HG03521 (cell line): ENCODE data around the gene COL23A1.

Experiments
- ATAC-seq: cut with Tn5 transposase; IDR thresholded peaks from one replicate; pipeline ENCODE4 v1.9.1; 2021; ENCODE audit warnings: mild to moderate bottlenecking, moderate library complexity; ENCODE audit not compliant: unreplicated experiment

COL23A1 gene

DNA sequence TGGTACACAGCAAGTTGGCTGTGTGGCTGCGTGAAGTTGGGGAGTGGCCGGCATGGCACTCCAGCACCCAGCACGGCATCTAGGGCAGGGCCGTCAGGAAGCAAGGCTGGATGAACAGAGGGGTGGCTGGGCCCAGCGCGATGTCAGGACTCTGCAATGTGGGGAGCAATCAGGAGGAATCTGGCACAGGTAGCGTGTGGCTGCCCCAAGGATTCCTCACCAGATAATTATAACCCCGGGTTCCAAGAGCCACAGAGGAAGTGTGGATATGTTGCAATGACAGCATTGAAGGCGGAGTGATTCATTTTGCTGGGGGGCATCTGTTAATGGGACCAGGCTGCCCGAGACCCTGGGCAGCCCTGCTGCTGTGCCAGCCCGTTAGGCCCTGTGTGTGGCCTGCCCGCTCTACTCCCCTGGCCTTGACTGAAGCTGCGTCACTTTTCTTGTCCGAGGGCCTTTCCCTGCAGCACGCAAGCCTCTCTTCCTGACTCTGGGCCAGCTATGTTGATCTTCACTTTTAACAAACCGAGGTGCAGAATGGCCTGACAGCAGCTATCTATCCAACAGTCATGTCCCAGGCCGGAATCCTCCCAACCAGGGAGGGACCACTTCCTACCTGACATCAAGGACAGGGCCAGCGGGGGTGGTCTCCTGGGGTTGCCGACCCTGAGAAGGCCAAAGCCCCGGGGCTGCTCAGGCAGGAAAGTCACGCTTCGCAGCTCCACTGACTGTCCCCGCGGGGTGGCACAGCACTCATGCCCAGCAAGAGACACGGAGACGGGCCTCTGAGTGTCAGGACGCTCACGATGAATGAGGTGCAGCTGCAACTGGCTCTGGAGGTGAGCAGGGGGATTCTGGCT lies 239.6 kb downstream of the COL23A1 start:
- no peak for ATAC-seq

DNA sequence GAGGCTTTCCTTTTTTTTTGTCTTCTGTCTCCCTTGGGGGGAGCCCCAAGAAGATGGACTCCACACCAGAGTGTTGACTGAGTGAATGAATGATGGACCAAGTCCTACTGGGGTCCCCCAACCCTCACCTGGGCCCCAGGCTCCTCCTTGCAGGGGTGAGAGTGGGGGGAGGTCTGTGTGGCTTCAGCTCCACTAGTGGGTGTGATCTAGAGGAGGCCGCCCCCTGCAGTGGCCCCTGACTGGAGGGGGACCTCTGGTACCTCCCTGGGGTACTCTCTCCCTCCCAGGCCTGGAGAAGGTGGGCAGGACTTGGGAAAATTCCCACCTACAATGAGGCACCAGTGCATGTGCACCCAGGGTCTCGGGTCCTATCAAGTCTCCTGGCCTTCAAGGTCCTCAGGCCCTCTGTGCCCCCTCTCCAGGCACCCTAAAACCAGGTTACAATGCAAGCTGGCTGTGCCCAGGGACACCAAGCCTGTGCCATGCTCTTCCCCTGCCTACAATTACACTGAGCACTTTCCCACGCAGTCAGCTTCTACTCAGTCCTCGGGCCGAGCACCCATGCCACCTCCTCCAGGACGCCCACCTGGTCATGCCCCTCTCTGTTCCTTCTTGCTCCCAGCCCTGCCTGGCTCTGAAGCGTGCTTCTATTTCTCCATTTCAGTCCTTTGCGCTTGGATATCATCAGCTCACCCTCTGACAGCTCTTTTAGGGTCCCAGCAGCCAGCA lies 240.4 kb downstream of the COL23A1 start:
- ATAC-seq, result no peak

DNA sequence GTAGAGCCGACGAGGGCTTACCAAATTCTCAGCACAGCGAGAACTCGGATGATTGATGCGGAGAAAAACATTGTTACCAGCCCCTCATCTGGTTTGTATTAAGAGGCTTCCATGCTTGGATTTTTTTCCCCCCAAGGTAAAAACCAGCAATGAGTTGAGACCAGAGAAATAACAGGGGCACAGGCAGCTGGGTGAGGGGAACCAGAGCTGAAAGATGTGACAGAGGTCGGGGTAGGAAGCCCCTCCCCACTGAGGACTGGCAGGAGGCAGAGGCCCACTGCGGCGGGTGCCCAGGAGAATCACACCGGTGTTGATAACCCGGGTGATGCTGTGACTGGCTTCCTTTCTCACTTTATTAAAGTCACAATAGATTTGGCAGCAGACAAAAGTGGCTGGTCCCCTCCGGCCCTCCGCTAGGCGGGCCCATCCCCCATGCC lies 241.1 kb downstream of the COL23A1 start:
- ATAC-seq, result no peak

DNA sequence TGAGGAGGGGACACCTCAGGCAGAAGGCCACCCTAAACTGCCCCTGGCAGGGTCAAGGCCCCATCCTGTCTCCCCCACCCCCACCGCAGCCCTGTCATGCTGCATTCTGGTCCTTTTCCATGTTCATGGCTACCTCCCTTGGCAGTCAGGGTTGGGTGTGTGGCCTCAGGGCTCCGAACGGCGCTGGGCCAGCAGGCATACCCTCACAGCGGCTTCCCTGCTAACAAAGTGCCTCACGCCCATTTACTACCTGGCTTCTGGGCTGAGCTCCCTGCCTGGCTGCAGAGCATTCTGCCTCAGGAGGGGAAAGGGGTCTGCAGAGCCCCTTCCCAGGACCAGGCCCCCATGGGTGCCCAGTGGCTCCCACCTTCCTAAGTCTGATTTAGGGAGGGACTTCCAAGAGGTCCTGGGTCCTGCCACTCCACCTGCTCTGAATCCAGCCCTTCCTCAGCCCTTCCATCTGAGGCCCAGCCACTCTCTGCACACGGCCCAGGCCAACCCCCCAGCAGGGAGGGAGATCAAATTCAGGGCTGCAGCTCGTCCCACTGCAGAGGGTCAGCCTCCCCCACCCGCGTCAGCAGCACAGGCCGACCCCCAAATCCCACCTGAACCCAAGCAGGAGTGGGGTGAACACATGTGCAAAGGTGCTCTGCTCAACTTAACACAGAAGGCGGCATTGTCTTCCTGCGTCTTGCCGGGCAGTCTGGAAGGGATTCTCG lies 241.7 kb downstream of the COL23A1 start:
- no peak for ATAC-seq

DNA sequence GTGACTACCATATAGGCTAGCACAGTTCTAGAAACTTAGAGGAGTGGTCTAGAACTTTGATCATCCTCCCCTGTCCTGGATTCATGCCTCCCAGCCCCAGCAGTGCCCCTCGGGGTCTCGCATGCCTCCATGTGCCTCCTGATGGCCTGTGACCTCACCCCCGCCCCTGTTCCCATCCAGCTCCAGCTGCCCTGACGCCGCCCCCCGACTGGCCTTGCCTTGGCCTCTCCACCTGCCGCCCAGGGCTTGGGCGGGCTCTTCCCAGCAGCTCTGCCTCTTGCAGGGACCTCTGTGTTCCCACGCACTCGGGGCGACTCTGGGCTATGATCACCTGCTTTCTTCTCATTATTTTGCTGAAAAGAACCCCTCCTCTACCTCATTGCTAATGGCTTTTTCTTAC lies 242.2 kb downstream of the COL23A1 start:
- no peak for ATAC-seq

DNA sequence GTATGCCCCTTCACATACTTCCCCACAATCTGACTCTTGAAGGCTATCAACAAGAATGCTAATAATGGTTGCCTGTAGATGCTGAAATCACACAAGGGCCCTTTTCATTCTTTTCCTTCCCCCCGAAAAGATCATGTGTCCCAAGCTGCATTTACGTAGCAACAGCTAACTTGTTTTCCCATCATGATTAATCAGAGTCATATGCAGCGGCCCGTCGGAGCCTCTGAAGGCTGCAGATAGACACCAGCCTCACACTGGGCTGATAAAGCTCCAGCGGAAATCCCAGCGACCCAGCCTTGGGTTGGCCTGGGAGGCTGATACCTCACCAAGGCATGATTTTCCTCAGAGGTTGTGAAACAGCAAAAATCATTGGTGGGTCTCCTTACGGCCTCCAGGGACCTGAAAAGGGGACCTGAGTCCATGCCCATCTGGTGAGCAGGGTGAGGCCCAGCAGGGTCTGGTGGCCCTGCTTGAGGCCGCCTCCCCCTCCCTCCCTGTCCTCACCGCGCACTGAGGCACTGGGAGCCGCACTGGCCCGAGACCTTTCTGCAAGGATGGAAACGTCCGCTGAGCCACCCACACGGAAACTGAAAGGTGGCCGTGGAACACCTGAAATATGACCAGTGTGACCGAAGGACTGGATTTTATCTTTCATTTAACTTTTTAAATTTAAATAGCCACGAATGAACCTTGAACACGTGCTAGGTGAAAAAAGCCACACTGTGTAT lies 243.4 kb downstream of the COL23A1 start:
- no peak for ATAC-seq

DNA sequence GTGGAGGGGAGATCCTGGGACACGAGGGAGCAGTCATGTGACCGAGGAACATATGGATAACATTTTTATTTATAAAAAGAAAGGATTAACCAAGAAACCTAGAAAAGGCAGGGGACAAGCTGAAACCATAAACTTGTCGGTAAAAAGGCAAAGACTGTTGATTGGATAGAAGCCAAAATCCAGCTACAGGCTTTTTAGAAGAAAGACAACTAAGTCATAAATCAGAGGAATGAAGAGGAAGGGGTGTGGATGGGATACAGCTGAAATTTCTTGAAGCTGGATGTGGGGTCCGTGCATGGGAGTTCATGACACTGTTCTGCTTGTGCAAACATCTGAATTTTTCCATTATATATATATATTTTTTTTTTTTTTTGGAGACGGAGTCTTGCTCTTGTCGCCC lies 246.9 kb downstream of the COL23A1 start:
- no peak for ATAC-seq

DNA sequence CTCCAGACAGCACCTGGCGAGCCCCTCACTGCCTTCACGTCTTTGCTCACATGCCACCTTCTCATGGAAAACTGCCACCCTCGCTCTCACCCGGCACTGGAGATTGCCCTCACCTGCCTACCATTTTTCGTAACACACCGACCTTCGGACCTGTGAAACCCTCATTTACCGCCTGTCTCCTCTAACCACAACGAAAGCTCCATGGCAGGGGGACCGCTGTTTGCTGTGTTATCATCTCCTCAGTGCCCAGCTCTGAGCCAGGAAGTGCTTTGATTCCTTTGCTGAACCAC lies 248.4 kb downstream of the COL23A1 start:
- ATAC-seq, result no peak

DNA sequence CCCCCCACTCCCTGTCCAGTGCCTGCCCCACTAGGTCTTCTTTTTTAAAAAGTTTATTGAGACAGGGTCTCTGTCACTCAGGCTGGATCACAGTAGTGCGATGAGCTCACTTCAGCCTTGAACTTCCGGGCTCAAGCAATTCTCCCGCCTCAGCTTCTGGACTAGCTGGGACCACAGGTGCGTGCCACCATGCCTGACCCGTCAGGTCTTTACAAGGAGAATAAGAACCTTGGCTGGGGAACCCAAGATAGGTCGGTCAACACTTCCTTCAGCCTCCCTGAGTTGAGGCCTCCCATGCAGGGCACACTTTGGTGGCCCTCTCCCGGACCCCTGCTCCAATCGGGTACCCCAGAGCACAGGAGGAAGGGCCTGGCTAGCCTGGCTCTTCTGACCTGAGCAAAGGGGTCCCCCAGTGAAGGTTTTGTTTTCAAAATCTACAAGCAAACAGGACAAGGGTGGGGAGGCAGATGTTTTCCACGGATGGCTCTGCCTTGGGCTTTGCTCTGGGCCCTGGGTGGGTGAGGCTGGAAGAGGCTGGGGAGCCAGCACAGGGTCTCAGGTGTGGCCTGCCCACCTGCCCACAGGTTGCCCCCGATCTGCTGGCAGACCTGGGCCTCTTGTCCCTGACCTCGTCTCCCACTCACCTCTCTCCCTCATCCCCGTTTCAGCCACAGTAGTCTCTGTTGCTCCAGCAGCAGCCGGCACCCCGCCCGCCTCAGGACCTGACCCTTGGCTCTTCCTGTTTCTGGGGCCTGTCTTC lies 248.9 kb downstream of the COL23A1 start:
- no peak for ATAC-seq

DNA sequence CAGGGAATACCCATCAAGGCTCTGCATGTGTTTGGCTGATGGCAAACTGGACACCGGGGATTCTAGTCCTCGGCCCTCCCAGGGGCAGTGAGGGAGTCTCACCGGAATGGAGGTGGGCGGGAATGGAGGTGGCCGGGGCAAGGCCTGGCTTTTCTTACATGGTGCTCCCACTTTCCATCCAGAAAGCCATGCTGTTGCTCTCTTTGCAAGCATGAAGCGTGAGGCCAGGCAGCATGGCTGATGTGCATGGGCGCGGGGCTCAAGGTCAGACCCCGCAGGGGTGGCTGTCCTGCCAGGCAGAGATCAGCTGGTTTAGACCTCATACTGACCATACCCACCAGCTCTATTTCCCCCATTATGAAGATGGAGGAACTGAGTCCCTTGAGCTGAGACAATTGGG lies 249.6 kb downstream of the COL23A1 start:
- no peak for ATAC-seq

DNA sequence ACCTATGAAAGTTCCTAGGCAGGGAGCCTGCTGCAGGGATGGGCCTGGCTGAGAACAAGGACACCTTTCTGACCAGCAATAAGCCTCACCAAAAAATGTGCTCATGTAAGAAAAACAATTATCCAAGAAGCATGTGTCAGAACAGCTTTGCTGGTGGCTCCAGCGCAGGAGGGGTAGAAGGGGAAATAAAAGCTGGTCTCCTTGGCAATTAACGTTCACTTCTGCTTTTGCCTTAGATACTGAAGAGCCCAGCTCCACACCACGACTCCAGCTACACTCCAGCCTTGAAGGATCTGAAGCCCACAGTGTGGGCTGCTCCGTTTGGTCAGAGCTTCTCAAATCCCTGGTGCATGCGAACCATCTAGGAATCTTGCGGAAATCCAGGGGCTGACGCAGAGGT lies 250.0 kb downstream of the COL23A1 start:
- no peak for ATAC-seq

DNA sequence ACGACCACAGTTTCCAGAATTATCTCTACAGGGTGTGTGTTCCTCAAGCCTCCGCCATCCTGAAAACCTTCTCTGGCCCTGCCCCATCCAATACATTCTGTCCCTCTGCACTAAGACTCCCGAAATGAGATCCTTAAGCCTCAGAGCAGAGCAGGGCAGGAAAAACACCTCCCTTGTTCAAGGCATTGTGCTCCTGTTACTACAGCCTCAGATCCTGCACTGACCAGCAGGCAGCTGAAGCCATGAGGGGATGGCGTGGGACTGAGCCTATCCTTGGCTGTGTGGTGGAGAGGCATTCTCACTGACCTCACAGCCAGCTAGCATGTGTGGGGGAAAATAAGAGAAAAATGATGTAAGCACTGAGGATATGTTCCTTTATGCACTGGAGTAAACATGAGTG lies 250.9 kb downstream of the COL23A1 start:
- no peak for ATAC-seq

DNA sequence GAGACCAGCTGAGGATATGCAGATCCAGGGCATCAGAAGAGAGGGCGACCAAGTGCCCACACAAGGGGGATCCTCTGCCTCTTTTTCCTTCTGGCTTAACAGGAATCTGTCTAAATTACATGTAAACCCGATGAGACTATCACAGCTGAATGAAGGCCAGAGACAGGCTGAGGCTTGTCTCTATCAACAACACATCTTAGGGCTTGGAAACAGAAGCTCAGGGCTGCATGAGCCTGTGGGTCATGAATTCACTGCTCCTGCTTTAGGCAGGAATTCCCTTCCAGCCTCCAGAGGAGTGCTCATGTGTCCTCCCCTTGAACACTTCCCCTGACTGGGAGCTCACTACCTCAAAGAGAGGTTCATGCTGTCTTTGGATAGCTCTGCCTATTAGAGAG lies 251.4 kb downstream of the COL23A1 start:
- no peak for ATAC-seq

DNA sequence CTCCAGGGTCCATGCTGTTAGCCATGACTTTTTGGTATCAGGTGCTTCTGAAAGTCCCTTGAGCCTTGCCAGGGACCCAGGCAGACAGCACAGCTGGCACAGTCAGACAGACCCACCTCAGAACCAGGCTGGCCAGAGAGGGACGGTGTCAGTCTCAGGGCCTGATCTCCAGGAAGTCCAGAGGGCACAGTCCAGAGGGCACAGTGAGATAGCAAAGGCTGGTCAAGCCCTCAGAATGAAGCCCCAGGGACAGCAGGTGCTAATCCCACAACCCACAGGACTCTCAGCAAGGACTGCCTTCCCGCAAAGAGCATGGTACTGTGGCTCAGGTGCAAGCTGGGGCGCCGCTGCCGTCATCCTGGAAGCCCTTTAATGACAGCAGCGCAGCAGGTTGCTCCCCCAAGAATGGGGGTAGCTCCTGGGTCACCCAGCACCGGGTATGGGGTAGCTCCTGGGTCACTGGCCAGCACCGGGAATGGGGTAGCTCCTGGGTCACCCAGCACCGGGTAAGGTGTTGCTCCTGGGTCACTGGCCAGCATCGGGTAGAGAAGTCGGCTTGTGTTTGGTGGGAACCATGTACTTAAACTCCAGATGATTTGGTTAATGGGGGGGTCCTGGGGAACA lies 252.0 kb downstream of the COL23A1 start:
- ATAC-seq, result no peak

DNA sequence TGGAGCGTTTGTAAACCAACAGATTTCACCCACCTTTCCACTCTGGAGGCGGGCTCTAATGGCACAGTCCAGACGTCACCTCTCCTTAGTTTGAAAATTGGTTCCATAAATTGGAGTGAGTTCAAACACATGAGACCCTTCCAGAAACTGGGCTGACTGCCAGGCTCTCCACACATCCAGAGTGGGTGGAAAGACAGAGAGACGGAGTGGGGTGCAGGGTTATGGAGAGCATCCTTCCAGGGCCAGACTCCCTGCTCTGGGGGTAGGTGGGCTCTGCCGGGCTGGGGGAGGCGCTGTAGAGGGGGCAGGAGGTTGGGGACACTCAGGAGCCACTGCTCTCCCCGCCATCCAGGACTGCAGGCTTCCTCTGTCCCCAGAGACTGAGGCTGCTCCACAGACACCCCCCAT lies 252.9 kb downstream of the COL23A1 start:
- no peak for ATAC-seq

DNA sequence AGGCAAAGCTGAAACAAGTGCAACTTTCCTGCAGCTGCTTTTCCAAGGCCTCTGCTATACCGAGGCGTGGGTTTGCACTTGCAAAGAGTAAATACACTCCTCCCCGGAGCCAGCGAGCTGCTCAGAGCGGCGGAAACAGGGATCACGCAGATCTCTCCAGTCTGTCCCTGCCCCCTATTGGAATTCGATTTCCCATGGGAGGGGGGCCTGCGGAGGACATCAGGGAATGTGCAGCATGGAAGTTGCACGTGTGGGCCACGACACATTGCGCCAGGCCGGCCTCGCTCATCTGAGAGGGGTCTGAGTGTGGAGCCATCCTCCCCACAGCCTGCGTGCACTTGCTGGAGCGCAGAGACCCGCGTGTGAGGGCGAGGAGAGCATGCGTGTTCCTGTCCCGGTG lies 253.3 kb downstream of the COL23A1 start:
- no peak for ATAC-seq

DNA sequence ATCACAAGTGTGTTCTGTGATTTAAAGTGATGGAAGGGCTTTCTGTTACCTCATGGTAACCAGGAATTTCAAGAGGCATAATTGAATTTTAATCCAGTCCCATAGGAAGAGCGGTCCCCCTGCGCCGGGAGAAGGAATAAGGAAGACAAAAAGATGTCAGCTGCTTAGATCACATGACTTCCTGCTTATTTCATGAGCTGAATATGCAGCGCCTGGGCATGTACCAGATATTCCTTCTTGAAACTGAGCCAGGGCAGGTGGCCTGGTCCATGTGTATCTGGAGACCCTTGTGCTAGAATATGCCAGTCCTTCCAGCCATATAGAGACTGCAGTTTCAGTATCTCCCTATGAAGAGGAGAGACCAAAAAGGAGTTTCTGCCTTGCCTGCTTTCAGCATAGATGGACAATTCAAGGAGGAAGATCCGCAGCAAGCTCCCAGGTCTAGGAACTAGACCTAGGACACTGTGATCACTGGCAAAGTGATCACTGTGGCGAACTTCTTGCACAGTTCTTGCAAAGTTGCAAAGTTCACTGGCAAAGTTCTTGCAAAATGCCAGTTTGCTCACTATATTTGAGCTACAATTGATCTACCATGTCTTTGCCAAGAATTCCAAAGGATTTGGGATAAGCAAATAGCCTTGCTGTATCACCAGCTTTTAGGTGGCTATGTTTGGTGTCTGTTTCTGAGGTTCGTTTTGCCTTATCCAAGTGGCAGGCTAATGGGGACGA lies 254.7 kb downstream of the COL23A1 start:
- no peak for ATAC-seq

DNA sequence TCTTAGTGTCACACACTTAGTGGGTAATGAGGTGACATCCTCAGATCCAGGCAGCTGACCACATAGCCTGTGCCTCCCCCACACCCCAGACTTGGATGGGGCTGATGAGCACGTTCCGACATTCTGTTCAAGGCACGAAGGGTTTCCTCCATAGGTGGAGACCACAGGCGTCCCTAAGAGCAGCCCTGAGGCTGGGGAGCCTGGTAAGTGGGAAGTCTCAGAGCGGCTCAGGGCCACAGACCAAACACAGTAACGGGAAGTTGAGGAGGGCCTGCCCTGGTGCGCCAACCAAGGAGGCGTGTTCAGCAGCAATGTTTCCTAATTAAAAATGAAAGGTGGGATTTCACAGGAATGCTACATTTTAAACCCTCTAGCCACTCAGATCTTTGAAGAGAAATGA lies 255.3 kb downstream of the COL23A1 start:
- ATAC-seq, result no peak

DNA sequence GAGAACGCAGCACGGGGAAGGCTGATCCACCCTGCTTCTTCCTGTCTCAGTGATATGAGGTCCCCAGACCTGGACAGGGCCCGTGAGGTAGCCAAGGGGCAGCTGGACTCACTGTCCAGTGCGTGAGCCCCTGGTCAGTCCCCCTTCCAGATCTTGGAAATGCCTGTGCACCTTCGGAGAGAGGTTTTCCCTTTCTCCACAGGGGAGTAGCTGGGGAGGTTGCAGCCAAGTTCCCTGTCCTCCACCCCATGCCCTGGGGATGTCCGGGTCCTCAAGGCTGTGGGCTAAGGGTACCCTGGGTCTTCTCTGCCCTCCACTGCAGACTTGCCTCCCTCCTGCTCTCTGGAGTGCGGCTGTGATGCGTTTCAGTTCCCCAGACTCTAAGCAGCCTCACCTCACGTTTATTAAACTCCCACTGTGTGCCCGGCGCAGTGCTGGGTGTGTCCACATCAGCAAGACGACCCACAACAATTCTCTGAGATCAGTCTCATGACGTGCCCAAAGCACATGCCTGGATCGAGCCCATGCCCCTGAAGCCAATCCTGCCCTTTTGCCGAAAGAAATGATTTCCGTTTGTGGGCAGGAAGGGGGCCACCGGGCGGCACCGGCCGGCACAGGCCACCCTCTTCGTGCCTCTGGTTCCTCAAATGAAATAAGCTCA lies 256.2 kb downstream of the COL23A1 start:
- ATAC-seq, result no peak
